PC-3 (cell line): ENCODE data around the gene DGKG. TPM values are rescaled to one million over a fixed set of nuclear protein-coding genes. Genes with fewer than 3 reads are reported as not detected.

Source experiments
- ATAC-seq: fragments of 200-7000 bp; cut with Tn5 transposase; 2 replicates; pipeline ENCODE4 v1.9.1; 2020; ENCODE audit warnings: mild to moderate bottlenecking, moderate library complexity
- BruUV-seq: library from RNA; stranded (reverse); fragments of 400-500 nt; replicated peaks from 2 replicates; lab custom pipeline; 2021; lab: Mats Ljungman, UMichigan
- CTCF ChIA-PET: fragments of 300-600 bp; sonication (Branson Sonifier 250); formaldehyde crosslinking; loops from one replicate; lab custom pipeline; 2022; ENCODE audit warnings: antibody characterized with exemption; lab: Charles Lee
- POLR2A ChIA-PET: fragments of 300-600 bp; sonication (Branson Sonifier 250); formaldehyde crosslinking; loops from one replicate; lab custom pipeline; 2022; ENCODE audit warnings: antibody characterized with exemption; ENCODE audit not compliant: unreplicated experiment; lab: Charles Lee
- DNase-seq: peaks from one replicate; pipeline ENCODE4 v3.0.0-alpha.2; 2015
- H2AFZ ChIP-seq: fragments of 300-600 bp; sonication (generic); 2 replicates; pipeline ENCODE4 v1.6.0; 2016; ENCODE audit warnings: antibody characterized with exemption, low read length
- H3F3A ChIP-seq: fragments of 300-600 bp; sonication (generic); one replicate; pipeline ENCODE4 v1.6.0; 2017; ENCODE audit warnings: antibody characterized with exemption, low read length, control low read depth, mild to moderate bottlenecking; ENCODE audit not compliant: unreplicated experiment
- H3K27ac ChIP-seq: fragments of 300-600 bp; sonication (generic); 2 replicates; pipeline ENCODE4 v1.5.1; 2016; ENCODE audit warnings: mild to moderate bottlenecking, low read length
- H3K27me3 ChIP-seq: fragments of 300-600 bp; sonication (generic); 2 replicates; pipeline ENCODE4 v1.6.1; 2016; ENCODE audit warnings: low read length, mixed read lengths
- H3K36me3 ChIP-seq: fragments of 300-600 bp; sonication (generic); 2 replicates; pipeline ENCODE4 v1.6.1; 2016; ENCODE audit warnings: low read depth, mixed run types, low read length, mixed read lengths
- H3K4me1 ChIP-seq: fragments of 300-600 bp; sonication (generic); 2 replicates; pipeline ENCODE4 v1.5.1; 2016; ENCODE audit warnings: low read length; ENCODE audit not compliant: insufficient read depth
- H3K4me2 ChIP-seq: fragments of 300-600 bp; sonication (generic); 2 replicates; pipeline ENCODE4 v1.6.0; 2016; ENCODE audit warnings: low read length
- H3K4me3 ChIP-seq: fragments of 300-600 bp; sonication (generic); 2 replicates; pipeline ENCODE4 v1.5.1; 2016; ENCODE audit warnings: mild to moderate bottlenecking, low read length, mixed read lengths
- H3K79me2 ChIP-seq: fragments of 300-600 bp; sonication (generic); 2 replicates; pipeline ENCODE4 v1.6.1; 2017; ENCODE audit warnings: low read length, mixed read lengths
- H3K9ac ChIP-seq: fragments of 300-600 bp; sonication (generic); 2 replicates; pipeline ENCODE4 v1.6.0; 2016; ENCODE audit warnings: mild to moderate bottlenecking, low read length
- H3K9me2 ChIP-seq: fragments of 300-600 bp; sonication (generic); replicated peaks from 2 replicates; pipeline ENCODE4 v1.6.1; 2016; ENCODE audit warnings: mixed run types, low read length, mixed read lengths
- H3K9me3 ChIP-seq: fragments of 300-600 bp; sonication (generic); 2 replicates; pipeline ENCODE4 v1.6.1; 2016; ENCODE audit warnings: low read length, mixed read lengths
- H4K20me1 ChIP-seq: fragments of 300-600 bp; sonication (generic); 2 replicates; pipeline ENCODE4 v1.6.1; 2016; ENCODE audit warnings: low read length, mixed read lengths
- EZH2 ChIP-seq: fragments of 300-600 bp; sonication (generic); IDR thresholded peaks from one replicate; pipeline ENCODE4 v1.6.1; 2017; ENCODE audit warnings: antibody characterized with exemption, mild to moderate bottlenecking, low read length; ENCODE audit not compliant: unreplicated experiment
- EZH2phosphoT487 ChIP-seq: fragments of 300-600 bp; sonication (generic); IDR thresholded peaks from 2 replicates; pipeline ENCODE4 v1.6.1; 2018; ENCODE audit warnings: mild to moderate bottlenecking, antibody characterized with exemption, low read length, borderline replicate concordance
- intact Hi-C: fragments of 100-400 bp; cut with micrococcal nuclease; formaldehyde crosslinking; loops from 2 replicates; pipeline ENCODE4 v1.9.0; 2023
- total RNA-seq: library from RNA; depleted of rRNA; stranded (reverse); fragments of >200 nt; gene quantifications from 2 replicates; pipeline ENCODE4 v1.2.3, GENCODE V29; 2014
- TF ChIP-seq, protein P1 (sequence below): fragments of 300-600 bp; sonication (generic); conservative IDR thresholded peaks from 2 replicates; pipeline ENCODE4 v1.5.1; 2017; ENCODE audit warnings: antibody characterized with exemption, low read depth, mild to moderate bottlenecking, low read length

The DGKG gene
- total RNA-seq, 1 experiment from 2014 or later: 2.7 TPM

DNA sequence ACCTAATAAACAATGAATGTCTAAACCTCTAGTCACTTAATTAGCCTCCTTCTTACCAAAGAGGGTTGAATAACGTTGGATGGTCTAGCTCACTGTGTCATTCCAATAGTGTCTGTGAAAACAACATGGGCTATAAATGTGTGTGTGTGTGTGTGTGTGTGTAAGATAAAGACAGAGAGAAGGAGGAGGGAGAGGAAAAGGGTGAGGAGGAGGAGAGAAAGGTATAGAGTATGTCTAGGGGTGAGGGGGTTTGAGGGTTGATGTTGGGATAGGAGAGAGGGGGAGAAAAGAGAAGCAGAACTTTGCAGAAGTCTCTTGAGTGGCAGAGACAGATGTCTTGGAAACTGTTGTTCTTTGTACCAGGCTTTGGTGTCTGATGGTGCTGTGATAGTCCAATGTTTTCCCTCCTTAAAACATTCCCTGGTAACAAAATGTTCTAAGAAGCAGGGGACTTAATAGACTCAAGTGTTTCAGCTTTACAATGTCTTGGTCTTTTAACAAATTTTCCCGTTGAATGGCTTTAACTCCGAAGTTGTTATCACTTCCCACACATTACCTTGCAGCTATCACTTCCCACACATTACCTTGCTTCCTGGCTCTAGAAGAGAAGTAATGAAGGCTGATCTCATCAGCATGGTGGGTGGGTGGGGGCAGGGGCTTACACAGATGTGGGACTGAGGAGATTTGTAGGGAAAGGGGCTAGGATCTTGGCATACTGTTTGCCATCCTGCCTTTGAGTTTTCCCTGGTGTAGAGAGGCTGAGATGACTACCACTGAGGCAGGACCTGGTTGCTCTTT is 195.3 kb downstream of the DGKG start:
- Histone ChIP-seq H3K79me2 (no peaks in the 10 kb centered on the region), H3K4me3 (no peak overlapping the region), H3K9ac (no peak overlapping the region), H2AFZ (no peak overlapping the region), H3K4me2 (no peak overlapping the region), H3K4me1 (no peaks in the 10 kb centered on the region), H4K20me1 (no peaks in the 10 kb centered on the region), H3K27me3 (peaks cover 59% of the 10 kb centered on the region), H3K36me3 (no peaks in the 10 kb centered on the region), H3F3A (no peaks in the 10 kb centered on the region), H3K9me3 (no peaks in the 10 kb centered on the region), H3K27ac (no peak overlapping the region), H3K9me2 (no peaks in the 10 kb centered on the region)
- ATAC-seq (no peak), DNase-seq (no peak)
- BruUV-seq: no TSS peak
- intact Hi-C loops: no loop called here
- TF ChIP-seq EZH2 (no peak), EZH2phosphoT487 (no peak)
- TF ChIP-seq, protein P1, sequence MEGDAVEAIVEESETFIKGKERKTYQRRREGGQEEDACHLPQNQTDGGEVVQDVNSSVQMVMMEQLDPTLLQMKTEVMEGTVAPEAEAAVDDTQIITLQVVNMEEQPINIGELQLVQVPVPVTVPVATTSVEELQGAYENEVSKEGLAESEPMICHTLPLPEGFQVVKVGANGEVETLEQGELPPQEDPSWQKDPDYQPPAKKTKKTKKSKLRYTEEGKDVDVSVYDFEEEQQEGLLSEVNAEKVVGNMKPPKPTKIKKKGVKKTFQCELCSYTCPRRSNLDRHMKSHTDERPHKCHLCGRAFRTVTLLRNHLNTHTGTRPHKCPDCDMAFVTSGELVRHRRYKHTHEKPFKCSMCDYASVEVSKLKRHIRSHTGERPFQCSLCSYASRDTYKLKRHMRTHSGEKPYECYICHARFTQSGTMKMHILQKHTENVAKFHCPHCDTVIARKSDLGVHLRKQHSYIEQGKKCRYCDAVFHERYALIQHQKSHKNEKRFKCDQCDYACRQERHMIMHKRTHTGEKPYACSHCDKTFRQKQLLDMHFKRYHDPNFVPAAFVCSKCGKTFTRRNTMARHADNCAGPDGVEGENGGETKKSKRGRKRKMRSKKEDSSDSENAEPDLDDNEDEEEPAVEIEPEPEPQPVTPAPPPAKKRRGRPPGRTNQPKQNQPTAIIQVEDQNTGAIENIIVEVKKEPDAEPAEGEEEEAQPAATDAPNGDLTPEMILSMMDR: no peak
- POLR2A ChIA-PET: no interaction called here
- CTCF ChIA-PET: interaction anchor here (0.6 kb wide), 1 partner anchor 93 kb away, joined by 4 read pairs; no protein-coding TSS in a partner anchor

DNA sequence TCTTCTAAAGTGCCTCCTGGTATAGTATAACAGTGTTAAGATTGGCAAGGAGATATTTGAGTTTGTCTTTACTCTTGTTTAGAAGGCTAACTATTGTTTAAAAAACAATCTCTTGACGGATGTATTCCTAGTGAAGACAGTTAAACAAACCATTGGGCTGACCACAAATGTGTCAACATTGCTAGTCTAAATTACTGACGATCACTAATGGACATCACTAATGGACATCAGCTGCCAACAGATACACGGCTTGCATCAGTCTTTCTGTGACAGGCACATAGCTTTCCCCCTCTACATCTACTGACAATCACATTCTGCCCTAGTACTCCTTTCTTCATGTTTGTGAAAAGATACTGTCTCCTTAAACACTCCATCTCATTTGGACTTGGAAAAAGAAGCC is 196.0 kb downstream of the DGKG start:
- H3K4me2 ChIP-seq: no peak overlapping the region
- H3K79me2 ChIP-seq: no peaks in the 10 kb centered on the region
- TF ChIP-seq EZH2phosphoT487 (no peak), EZH2 (no peak)
- TF ChIP-seq, protein P1: no peak
- ChIA-PET CTCF (interaction anchor here (0.6 kb wide), 1 partner anchor 94 kb away, joined by 4 read pairs; no protein-coding TSS in a partner anchor), POLR2A (no interaction called here)
- H3K4me1 ChIP-seq: no peaks in the 10 kb centered on the region
- no peak overlapping the region for H3K27ac ChIP-seq
- no peak overlapping the region for H3K9ac ChIP-seq
- ATAC-seq (no peak), DNase-seq (no peak)
- no TSS peak for BruUV-seq
- H4K20me1 ChIP-seq: no peaks in the 10 kb centered on the region
- no peaks in the 10 kb centered on the region for H3K36me3 ChIP-seq
- H3K4me3 ChIP-seq: no peak overlapping the region
- H3K9me2 ChIP-seq: no peaks in the 10 kb centered on the region
- intact Hi-C loops: no loop called here
- peaks cover 65% of the 10 kb centered on the region for H3K27me3 ChIP-seq
- no peak overlapping the region for H2AFZ ChIP-seq
- no peaks in the 10 kb centered on the region for H3K9me3 ChIP-seq
- H3F3A ChIP-seq: no peaks in the 10 kb centered on the region

DNA sequence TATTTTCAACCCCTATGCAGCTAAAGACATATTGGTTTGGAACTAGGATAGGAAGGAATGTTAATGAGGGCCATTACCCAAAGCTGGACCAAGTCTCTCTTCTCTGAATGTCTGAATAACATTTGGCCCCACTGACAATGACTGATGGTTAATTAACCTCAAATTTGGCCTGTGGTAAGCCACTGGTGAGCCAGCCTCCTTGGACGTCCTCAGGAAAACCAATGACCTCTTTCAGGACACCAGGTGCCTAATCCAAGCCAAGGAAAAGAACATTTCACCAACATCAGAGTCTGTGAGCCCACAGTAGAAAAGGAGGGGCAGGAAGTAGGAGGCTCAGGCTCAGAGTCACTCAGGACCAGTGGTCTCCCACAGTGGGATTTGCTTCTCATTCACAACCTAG is 196.7 kb downstream of the DGKG start:
- ATAC-seq (no peak), DNase-seq (no peak)
- no peak overlapping the region for H2AFZ ChIP-seq
- H3F3A ChIP-seq: no peaks in the 10 kb centered on the region
- no peak overlapping the region for H3K4me2 ChIP-seq
- POLR2A ChIA-PET: no interaction called here
- CTCF ChIA-PET: no interaction called here
- H3K9ac ChIP-seq: no peak overlapping the region
- no TSS peak for BruUV-seq
- no peak overlapping the region for H3K27ac ChIP-seq
- TF ChIP-seq EZH2phosphoT487 (no peak), EZH2 (no peak)
- TF ChIP-seq, protein P1: no peak
- H3K9me2 ChIP-seq: no peaks in the 10 kb centered on the region
- no peak overlapping the region for H3K4me3 ChIP-seq
- intact Hi-C loops: no loop called here
- no peaks in the 10 kb centered on the region for H3K79me2 ChIP-seq
- H3K27me3 ChIP-seq: peaks cover 72% of the 10 kb centered on the region
- no peaks in the 10 kb centered on the region for H3K4me1 ChIP-seq
- H3K36me3 ChIP-seq: no peaks in the 10 kb centered on the region
- no peaks in the 10 kb centered on the region for H3K9me3 ChIP-seq
- H4K20me1 ChIP-seq: no peaks in the 10 kb centered on the region
